PC-9 (cell line): ENCODE measurements around the gene MYL6.

Experiments
- EZH2 ChIP-seq: fragments of 200-600 bp; sonication (generic); IDR thresholded peaks from 2 replicates; pipeline ENCODE4 v1.8.0; 2017; ENCODE audit warnings: antibody characterized with exemption, low read depth
- TF ChIP-seq, protein P1 (sequence below): fragments of 200-600 bp; sonication (generic); conservative IDR thresholded peaks from 2 replicates; pipeline ENCODE4 v1.6.1; 2017; ENCODE audit warnings: mixed run types, antibody characterized with exemption, mild to moderate bottlenecking, moderate library complexity

DNA sequence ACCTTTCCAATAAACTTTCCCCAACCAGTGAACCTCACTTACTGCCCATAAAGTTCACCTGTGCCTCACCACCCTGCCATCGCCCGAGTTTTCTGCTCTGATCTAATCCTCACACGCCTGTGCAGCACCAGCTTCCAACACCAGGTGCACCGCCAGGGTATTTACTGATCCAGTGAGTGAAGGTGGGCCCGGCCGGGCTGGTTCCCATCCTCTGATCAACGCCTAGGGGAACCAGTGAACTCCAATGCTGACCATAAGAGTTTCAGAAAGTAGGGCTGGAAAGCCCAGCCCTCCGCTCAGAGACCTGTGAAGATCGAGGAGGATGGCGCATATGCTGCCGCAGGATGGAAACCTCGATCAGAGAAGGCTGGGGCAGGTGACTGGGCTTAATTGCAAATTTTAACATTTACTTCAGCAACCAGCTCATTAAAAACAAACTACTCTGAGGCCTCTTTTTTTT is 6.5 kb upstream of the MYL6 start:
- TF ChIP-seq, protein P1, sequence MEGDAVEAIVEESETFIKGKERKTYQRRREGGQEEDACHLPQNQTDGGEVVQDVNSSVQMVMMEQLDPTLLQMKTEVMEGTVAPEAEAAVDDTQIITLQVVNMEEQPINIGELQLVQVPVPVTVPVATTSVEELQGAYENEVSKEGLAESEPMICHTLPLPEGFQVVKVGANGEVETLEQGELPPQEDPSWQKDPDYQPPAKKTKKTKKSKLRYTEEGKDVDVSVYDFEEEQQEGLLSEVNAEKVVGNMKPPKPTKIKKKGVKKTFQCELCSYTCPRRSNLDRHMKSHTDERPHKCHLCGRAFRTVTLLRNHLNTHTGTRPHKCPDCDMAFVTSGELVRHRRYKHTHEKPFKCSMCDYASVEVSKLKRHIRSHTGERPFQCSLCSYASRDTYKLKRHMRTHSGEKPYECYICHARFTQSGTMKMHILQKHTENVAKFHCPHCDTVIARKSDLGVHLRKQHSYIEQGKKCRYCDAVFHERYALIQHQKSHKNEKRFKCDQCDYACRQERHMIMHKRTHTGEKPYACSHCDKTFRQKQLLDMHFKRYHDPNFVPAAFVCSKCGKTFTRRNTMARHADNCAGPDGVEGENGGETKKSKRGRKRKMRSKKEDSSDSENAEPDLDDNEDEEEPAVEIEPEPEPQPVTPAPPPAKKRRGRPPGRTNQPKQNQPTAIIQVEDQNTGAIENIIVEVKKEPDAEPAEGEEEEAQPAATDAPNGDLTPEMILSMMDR = peak; percentile 77
- no peak for TF ChIP-seq EZH2
